Calu3 (cell line): ENCODE results near the gene STK11. TPM values are rescaled to one million over a fixed set of nuclear protein-coding genes. Genes with fewer than 3 reads are reported as not detected.

Experiments used
- BruUV-seq: library from RNA; stranded (reverse); fragments of 400-500 nt; replicated peaks from 2 replicates; lab custom pipeline; 2021; lab: Mats Ljungman, UMichigan
- CTCF ChIA-PET: fragments of 300-600 bp; sonication (Branson Sonifier 250); formaldehyde crosslinking; loops from one replicate; lab custom pipeline; 2022; ENCODE audit warnings: antibody characterized with exemption; lab: Charles Lee
- DNase-seq: peaks from one replicate; pipeline ENCODE4 v3.0.0; 2022
- H3K27ac Mint-ChIP-seq: one replicate; pipeline ENCODE4 v1.8.0; 2022; ENCODE audit warnings: mixed read lengths; ENCODE audit not compliant: unreplicated experiment
- H3K27me3 Mint-ChIP-seq: one replicate; pipeline ENCODE4 v1.8.0; 2022; ENCODE audit warnings: mixed read lengths; ENCODE audit not compliant: unreplicated experiment
- H3K36me3 Mint-ChIP-seq: one replicate; pipeline ENCODE4 v1.8.0; 2022; ENCODE audit warnings: mild to moderate bottlenecking, moderate library complexity, mixed read lengths; ENCODE audit not compliant: insufficient read depth, unreplicated experiment
- H3K4me1 Mint-ChIP-seq: one replicate; pipeline ENCODE4 v1.8.0; 2022; ENCODE audit warnings: mild to moderate bottlenecking, low read depth, mixed read lengths; ENCODE audit not compliant: unreplicated experiment
- H3K4me3 Mint-ChIP-seq: one replicate; pipeline ENCODE4 v1.8.0; 2022; ENCODE audit warnings: mild to moderate bottlenecking, low read depth, moderate library complexity, mixed read lengths; ENCODE audit not compliant: unreplicated experiment
- H3K9me3 Mint-ChIP-seq: one replicate; pipeline ENCODE4 v1.8.0; 2022; ENCODE audit warnings: low read depth, mixed read lengths; ENCODE audit not compliant: unreplicated experiment
- intact Hi-C: fragments of 100-400 bp; cut with micrococcal nuclease; formaldehyde crosslinking; loops from one replicate; pipeline ENCODE4 v1.10.0; 2022; ENCODE audit not compliant: unreplicated experiment
- total RNA-seq: library from RNA; stranded (reverse); gene quantifications from 2 replicates; pipeline ENCODE4 v1.2.3, GENCODE V29; 2022
- TF ChIP-seq, protein P1 (sequence below): fragments of 200-600 bp; IDR thresholded peaks from one replicate; pipeline ENCODE4 v1.8.0; 2022; ENCODE audit warnings: antibody characterized with exemption; ENCODE audit not compliant: unreplicated experiment

Gene STK11
- total RNA-seq, 1 experiment from 2014 or later: 58.3 TPM

DNA sequence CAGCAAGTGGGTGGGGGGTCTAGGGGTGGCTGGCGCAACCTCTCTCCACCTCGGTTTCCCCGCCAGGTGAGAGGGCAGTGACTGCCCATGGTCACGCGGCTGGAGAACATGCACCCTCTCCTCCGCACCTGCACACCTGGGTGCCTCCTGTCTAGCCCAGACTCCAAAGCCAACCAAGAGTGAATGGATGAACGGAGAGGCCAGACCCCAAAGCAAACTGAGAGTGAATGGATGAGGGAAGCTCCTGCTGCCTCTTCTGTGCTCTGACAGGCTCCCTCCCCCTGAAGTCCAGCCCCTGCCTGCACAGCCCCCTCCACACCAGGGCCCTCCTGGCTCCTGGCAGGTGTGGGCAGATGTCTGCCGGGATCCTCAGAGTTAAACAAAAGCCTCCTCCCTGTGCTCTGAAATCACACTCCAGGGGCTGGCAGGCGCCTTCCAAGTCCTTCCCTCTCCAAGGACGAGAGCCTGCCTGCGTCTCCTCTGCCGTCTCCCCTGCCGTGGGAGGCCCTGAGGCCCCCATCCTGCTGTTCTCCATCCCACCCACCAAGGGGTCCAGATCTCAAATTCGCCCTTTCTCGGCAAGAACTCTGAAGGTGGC, 33.7 kb upstream of the STK11 start:
- Mint-ChIP-seq H3K27ac (peak overlapping the region; percentile 84), H3K4me3 (peak overlapping the region; percentile 85), H3K27me3 (no peaks in the 10 kb centered on the region), H3K9me3 (no peaks in the 10 kb centered on the region), H3K36me3 (peaks cover 63% of the 10 kb centered on the region), H3K4me1 (peaks cover 30% of the 10 kb centered on the region)
- intact Hi-C loops: no loop called here
- DNase-seq: no peak
- CTCF ChIA-PET: no interaction called here
- BruUV-seq: TSS peak; percentile 88
- TF ChIP-seq, protein P1, sequence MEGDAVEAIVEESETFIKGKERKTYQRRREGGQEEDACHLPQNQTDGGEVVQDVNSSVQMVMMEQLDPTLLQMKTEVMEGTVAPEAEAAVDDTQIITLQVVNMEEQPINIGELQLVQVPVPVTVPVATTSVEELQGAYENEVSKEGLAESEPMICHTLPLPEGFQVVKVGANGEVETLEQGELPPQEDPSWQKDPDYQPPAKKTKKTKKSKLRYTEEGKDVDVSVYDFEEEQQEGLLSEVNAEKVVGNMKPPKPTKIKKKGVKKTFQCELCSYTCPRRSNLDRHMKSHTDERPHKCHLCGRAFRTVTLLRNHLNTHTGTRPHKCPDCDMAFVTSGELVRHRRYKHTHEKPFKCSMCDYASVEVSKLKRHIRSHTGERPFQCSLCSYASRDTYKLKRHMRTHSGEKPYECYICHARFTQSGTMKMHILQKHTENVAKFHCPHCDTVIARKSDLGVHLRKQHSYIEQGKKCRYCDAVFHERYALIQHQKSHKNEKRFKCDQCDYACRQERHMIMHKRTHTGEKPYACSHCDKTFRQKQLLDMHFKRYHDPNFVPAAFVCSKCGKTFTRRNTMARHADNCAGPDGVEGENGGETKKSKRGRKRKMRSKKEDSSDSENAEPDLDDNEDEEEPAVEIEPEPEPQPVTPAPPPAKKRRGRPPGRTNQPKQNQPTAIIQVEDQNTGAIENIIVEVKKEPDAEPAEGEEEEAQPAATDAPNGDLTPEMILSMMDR: no peak

DNA sequence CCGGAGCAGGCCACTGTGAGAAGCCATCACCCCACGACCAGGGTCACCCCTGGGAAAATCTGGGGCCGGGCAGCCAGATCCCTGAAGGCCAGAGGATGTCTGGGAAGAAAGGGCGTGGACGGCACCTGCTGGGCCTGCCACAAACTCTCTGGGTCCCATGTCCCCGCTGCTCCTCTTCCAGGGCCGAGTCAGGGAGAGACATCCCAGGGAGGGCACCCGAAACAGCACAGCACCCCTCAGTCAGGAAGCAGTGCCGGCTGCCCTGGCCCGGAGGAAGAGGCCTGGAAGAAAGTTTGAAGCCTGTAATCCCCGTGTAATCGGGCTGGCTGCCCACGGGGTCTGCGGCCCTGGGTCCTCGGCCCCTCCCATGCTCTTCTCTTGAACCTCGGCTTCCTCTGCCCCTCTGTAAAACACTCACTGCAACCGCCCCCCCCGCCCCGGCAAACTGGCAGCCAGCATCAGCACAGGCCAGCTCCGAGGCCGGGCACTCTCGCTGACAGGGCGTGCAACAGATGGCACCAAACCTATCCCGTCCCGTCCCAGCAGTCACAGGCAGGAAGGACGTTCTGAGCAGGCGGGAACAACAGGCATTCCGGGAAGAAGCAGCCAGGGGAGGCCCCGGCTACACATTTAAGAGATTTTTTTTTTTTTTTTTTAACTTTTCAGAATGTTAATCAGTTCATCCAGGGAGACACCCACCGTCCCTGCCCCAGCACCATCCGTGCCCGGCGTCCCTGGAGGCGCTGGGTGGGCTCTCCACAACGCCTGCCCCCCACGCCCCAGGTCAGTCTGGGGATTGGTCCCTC, 33.0 kb upstream of the STK11 start:
- intact Hi-C loops: no loop called here
- no TSS peak for BruUV-seq
- H3K4me1 Mint-ChIP-seq: peaks cover 37% of the 10 kb centered on the region

GRCh38 chr19:1173159-1173844, 32.3 kb upstream of the STK11 start:
- TF ChIP-seq, protein P1: no peak
- BruUV-seq: TSS peak; percentile 38
- Mint-ChIP-seq H3K4me1 (peaks cover 41% of the 10 kb centered on the region), H3K36me3 (peaks cover 63% of the 10 kb centered on the region), H3K27ac (peak overlapping the region; percentile 85), H3K9me3 (no peaks in the 10 kb centered on the region), H3K27me3 (no peaks in the 10 kb centered on the region), H3K4me3 (peak overlapping the region; percentile 85)
- CTCF ChIA-PET: no interaction called here
- intact Hi-C loops: no loop called here
- DNase-seq: no peak

More for the DNA sequence above, 33.0 kb upstream of the STK11 start:
- CTCF ChIA-PET: interaction anchor here (0.7 kb wide), 2 partner anchors 113 to 161 kb away, joined by 3 to 6 read pairs; no protein-coding TSS in a partner anchor
- Mint-ChIP-seq H3K27ac (peak overlapping the region; percentile 85), H3K9me3 (no peaks in the 10 kb centered on the region), H3K27me3 (no peaks in the 10 kb centered on the region), H3K36me3 (peaks cover 63% of the 10 kb centered on the region), H3K4me3 (peak overlapping the region; percentile 85)
- TF ChIP-seq, protein P1: no peak
- DNase-seq: peak; percentile 48
